ENCODE results near the gene PLP2.

The PLP2 gene

DNA sequence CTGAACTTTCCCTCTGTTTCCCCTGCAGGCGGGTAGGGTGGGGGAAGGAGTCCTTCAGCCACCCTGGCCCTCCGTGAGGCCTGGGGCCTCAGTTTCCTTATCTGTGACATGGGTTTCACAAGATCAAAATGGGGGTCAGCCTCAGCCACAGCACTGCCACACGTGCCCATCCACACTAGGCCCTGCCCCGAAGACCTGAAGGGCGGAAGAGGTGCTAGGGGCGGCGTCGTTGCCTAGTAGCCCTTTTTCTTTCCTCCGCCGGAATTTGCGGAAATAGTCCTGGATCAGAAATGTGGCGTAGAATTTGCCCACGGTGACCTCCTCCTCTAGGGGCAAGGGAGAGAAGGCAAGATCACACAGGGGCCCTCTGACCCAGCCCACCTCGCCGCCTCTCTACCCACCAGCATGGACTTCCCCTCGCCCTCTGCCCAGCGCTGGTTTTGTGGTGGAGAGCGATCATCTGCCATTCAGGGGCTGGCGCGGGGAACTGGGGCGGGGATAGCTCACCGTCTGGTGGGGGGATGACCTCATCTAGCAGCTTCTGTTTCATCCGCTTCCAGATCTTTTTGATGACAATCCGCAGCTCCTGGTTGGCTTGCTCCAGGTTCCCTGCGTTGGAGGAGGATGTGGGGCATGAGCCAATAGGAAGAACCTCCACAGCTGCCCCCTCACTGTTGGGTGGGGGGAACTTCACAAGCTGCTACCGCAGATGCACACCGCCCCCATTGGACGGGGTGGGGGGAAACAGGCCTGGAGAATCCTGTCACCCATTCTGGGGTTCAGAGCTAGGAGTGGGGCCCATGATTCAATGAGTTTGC, 37.9 kb downstream of the PLP2 start:
- DNase-seq (ENCODE audit: low spot score): peak; percentile 22

DNA sequence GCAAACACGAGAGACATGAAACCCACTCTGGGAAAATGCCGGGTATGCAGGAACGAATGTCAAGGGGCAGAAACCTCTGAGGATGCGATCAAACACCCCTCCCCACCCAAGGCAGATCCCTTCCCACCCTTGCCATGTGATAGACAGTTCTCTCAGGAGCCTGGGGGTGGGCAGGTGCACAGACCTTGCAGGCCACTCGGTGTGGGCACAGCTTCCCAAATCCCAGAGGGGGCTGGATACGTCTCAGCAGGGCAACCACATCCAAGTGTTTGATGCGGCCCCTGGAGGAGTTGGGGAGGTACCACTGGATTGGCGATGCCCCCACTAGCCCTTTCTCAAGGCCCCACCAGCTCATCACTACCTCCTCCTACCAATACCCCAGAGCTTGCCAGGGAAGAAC, 38.7 kb downstream of the PLP2 start:
- DNase-seq (ENCODE audit: low spot score): no peak

DNA sequence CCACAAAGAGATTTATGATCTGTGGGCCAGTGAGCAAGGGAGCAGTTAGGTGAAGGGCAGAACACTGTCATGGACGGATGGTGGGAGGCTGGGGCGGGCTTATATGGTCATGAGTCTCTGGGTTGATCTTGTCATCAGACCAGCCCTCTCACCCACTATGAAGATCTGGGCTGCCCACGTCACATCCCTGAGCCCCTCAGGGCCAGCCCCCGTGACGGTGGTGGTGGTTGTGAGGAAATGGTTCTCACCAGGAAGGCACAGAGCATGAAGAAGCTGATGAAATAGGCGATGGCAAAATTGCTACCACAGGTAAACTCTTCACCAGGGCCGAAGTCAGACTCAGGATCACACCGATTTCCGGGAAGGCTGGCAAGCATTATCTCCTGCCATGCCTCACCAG, 39.4 kb downstream of the PLP2 start:
- DNase-seq (ENCODE audit: low spot score): no peak

DNA sequence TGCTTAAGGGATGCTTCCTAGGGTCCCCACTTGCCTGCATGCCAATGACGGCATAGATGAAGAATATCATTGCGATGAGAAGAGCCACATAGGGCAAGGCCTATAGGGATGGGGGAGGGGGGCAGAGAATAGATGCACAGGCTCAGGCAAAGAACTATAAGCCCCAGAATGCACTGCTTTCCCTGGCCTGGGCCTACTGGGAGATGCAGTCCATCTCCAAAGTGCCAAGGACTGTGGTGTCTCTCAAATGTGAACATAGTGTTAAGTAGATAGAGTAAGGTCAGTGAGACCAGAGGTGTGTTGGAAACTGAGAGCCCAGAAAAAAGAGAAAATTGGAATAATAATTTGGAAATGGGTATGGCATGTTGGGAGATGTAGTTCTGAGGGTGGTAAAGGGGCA, 40.5 kb downstream of the PLP2 start:
- no peak for DNase-seq (ENCODE audit: low spot score)

DNA sequence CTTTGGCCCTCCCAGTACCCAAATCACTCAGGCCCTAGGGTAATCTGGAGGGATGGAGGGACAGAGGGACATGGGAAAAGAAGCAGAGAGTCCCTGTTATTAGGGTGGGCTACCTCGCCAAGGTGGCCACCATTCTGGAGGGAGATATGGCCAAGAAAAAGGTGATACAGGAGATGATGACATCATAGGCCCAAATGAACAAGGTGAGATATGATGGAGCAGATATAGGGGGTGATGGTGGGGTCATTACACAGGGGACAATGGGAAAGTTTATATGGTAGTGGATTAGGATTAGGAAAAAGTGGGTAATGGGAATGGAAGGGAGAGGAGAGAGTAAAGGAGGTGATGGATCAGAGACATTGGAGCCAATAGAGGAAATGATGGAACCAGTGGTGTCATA, 41.2 kb downstream of the PLP2 start:
- no peak for DNase-seq (ENCODE audit: low spot score)

DNA sequence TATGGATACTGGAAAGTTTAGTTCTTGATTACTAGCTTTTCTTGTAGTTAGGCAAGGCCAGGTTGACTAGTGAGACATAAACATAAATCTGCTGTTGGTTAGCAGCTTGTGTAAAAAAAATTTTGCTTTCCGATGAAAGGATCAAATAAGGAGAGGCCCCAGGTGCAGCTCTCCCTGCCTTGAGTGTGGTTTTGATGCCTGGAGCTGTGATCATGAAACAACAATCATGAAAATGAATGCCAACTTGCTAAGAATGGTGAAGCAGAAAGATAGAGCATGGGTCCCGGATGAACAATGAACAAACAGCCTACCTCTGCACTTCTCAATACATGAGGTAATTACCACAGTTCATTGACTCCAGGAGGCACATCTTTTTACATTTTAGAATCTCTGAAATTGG, 42.7 kb downstream of the PLP2 start:
- DNase-seq (ENCODE audit: low spot score): no peak

DNA sequence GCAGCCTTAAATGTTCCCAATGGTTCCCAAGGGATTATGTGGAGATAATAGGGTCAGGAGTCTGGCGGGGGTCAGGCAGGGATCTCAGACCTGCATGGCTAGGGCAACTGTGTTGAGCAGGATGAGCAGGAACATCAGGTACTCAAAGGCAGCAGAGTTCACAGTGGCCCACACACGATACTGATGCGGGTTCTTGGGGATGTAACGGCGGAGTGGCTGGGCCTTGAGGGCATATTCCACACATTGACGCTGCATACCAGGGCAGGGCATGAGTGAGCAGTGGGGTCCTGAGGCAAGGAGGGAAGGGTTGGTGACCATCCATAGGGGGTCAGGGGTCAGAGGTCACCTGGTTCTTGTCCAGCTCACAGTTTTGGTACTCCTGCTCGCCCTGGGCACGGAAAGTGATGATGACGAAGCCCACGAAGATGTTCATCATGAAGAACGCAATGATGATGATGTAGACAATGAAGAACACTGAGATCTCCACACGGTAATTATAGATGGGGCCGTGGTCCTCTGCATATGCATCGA, 43.4 kb downstream of the PLP2 start:
- DNase-seq (ENCODE audit: low spot score): no peak

DNA sequence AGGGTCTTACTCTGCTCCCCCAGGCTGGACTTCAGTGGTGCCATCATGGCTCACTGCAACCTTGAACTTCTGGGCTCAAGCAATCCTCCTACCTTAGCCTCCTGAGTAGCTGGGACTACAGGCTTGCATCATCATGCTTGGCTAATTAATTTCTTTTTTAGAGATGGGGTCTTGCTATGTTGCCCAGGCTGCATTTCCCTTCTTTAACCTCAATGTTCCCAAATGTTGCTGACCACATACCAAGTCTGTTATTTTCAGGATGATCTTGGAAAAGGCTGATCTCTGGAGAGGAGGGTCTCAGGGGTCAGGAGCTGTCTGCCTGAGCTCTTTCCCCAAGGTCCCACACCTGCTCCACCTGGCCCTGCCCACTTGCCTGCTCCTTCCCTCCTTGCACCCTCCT, 48.4 kb downstream of the PLP2 start:
- DNase-seq (ENCODE audit: low spot score): no peak

DNA sequence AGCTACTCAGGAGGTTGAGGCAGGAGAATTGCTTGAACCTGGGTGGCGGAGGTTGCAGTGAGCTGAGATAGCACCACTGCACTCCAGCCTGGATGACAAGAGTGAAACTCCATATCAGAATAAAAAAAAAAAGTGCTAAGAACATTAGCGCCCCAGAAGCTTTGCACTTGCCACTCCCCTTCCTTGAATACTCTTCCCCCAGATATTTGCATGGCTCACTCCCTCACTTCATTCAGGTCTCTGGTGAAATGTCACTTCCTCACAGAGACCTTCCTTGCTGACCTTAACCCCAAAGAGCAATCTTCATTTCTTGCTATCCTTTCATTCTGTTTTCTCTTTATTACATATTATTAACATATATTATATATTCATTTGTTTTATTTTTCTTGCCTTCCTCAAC, 50.2 kb downstream of the PLP2 start:
- DNase-seq (ENCODE audit: low spot score): no peak

All from iPS-NIHi11 (cell line).